ENCODE measurements around the gene PFKFB4. TPM values are rescaled to one million over a fixed set of nuclear protein-coding genes. Genes with fewer than 3 reads are reported as not detected.

The PFKFB4 gene
- total RNA-seq, 2 donors from 2014 or later = 0.59 to 1.2 TPM

GRCh38 chr3:48528754-48529153 lies 27.8 kb downstream of the PFKFB4 start:
- Histone ChIP-seq H3K4me1 (no peaks in the 10 kb centered on the region), H3K9me3 (no peaks in the 10 kb centered on the region), H3K4me3 (no peak overlapping the region), H3K27ac (no peak overlapping the region), H3K27me3 (no peaks in the 10 kb centered on the region), H3K36me3 (no peaks in the 10 kb centered on the region)
- no peak for DNase-seq (ENCODE audit: low spot score)
- no peak for TF ChIP-seq CTCF (IDR thresholded peaks at IDR 0.05)

- H3K9me3 ChIP-seq = no peaks in the 10 kb centered on the region
- no peaks in the 10 kb centered on the region for H3K27me3 ChIP-seq
- no peak overlapping the region for H3K27ac ChIP-seq
- H3K36me3 ChIP-seq = no peaks in the 10 kb centered on the region
- TF ChIP-seq CTCF (IDR thresholded peaks at IDR 0.05) = no peak
- no peaks in the 10 kb centered on the region for H3K4me1 ChIP-seq
- no peak overlapping the region for H3K4me3 ChIP-seq
- no peak for DNase-seq (ENCODE audit: low spot score)
Observed at GRCh38 chr3:48528048-48528447, 28.6 kb downstream of the PFKFB4 start.

- H3K27me3 ChIP-seq = no peaks in the 10 kb centered on the region
- H3K27ac ChIP-seq = no peak overlapping the region
- TF ChIP-seq CTCF (IDR thresholded peaks at IDR 0.05) = no peak
- no peaks in the 10 kb centered on the region for H3K9me3 ChIP-seq
- H3K4me3 ChIP-seq = no peak overlapping the region
- no peaks in the 10 kb centered on the region for H3K4me1 ChIP-seq
- H3K36me3 ChIP-seq = no peaks in the 10 kb centered on the region
- DNase-seq (ENCODE audit: low spot score) = no peak
Observed at GRCh38 chr3:48524970-48525369, 31.6 kb downstream of the PFKFB4 start.

GRCh38 chr3:48521635-48522034 lies 35.0 kb downstream of the PFKFB4 start:
- Histone ChIP-seq H3K27me3 (no peaks in the 10 kb centered on the region), H3K4me1 (no peaks in the 10 kb centered on the region), H3K36me3 (no peaks in the 10 kb centered on the region), H3K9me3 (no peaks in the 10 kb centered on the region), H3K4me3 (no peak overlapping the region), H3K27ac (no peak overlapping the region)
- no peak for DNase-seq (ENCODE audit: low spot score)
- no peak for TF ChIP-seq CTCF (IDR thresholded peaks at IDR 0.05)

- H3K27ac ChIP-seq = no peak overlapping the region
- no peak for DNase-seq (ENCODE audit: low spot score)
- H3K27me3 ChIP-seq = no peaks in the 10 kb centered on the region
- no peaks in the 10 kb centered on the region for H3K9me3 ChIP-seq
- H3K4me3 ChIP-seq = no peak overlapping the region
- no peaks in the 10 kb centered on the region for H3K36me3 ChIP-seq
- no peaks in the 10 kb centered on the region for H3K4me1 ChIP-seq
- TF ChIP-seq CTCF (IDR thresholded peaks at IDR 0.05) = no peak
Observed at GRCh38 chr3:48519277-48519643, 37.3 kb downstream of the PFKFB4 start.

- no peaks in the 10 kb centered on the region for H3K36me3 ChIP-seq
- no peak for TF ChIP-seq CTCF (IDR thresholded peaks at IDR 0.05)
- no peak for DNase-seq (ENCODE audit: low spot score)
- no peaks in the 10 kb centered on the region for H3K4me1 ChIP-seq
- no peak overlapping the region for H3K27ac ChIP-seq
- H3K4me3 ChIP-seq = no peak overlapping the region
- H3K9me3 ChIP-seq = no peaks in the 10 kb centered on the region
- no peaks in the 10 kb centered on the region for H3K27me3 ChIP-seq
Observed at GRCh38 chr3:48518638-48519276, 37.8 kb downstream of the PFKFB4 start.
